ENCODE results near the gene PRKCSH.
A peak's percentile ranks its signal among the peaks of the same experiment; 100 is the strongest.

Gene PRKCSH

DNA sequence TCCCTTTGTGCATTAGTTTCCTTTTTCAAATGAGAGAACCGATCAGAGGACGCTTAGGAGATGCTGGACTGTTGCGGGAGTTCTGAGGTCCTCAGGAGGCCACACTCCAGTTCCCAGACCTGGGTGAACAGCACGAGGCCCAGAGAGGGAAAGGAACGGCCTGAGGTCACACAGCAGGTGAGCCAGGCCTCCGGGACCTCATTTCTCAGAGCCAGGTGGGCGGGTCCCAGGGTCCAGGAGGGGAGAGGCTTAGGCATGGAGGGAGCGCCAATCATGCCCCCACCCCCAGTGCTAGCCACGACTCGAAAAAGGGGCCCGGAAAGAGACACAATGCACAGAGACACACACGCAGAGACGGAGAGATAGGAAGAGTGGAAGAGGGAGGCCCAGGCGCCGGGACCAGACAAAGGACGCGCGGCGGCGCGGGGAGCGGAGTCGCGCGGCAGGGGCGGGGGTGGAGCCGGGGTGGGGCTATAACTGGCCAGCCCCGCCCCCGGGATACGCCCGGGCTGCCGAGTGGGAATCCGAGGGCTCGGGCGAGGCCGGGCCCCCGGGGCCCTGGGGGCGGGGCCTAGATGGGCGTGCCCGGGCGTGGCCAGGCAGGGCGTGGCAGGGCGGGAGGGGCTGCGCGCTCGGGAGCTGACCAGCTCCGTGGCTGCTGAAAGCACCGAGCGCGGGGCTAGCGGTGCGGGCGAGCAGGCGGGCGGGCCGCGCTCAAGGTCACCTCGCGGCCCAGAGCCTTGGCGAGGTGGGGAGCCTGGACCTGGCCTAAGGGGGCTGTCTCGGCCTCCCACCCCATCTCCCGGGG, 43.9 kb downstream of the PRKCSH start:
- peak; percentile 35 for DNase-seq

DNA sequence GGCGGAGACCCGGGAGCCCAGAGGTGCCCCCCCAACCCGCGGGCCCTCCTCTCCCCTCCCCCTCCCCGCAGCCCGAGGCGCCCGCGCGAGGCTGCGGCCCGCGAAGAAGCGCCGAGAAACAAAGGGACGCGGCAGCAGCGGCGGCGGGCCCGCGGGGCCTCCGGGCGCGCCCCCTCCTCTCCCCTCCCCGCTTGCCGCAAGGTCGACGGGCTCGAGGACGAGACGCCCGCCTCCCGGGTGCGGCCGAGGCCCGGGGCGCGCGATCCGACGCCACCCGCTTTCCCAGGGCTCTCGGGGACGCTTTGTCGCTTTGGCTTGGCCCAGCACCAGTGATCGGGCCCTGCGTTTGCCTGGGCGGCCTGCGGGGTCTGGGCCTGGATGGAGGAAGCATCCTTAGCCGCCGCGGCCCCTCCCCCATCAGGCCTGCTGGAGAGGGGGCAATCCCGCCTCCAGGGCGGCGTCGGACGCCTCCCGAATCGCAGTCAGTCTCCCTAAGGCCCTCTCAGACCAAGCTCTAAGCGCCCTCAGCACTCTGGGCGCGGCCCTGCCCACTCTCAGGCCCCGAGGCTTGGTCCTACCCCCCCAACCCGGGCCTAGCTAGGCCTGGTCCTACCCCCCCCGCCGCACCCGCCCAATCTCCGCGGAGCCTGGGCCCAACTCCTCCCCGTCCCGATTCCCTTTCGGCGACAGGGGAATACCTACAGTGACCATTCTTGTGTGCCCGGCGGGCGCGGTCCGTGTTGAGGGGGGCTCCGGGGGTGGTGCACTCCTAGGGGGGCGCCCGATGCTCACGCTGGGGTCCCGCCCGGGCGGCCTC, 44.7 kb downstream of the PRKCSH start:
- DNase-seq, result no peak

DNA sequence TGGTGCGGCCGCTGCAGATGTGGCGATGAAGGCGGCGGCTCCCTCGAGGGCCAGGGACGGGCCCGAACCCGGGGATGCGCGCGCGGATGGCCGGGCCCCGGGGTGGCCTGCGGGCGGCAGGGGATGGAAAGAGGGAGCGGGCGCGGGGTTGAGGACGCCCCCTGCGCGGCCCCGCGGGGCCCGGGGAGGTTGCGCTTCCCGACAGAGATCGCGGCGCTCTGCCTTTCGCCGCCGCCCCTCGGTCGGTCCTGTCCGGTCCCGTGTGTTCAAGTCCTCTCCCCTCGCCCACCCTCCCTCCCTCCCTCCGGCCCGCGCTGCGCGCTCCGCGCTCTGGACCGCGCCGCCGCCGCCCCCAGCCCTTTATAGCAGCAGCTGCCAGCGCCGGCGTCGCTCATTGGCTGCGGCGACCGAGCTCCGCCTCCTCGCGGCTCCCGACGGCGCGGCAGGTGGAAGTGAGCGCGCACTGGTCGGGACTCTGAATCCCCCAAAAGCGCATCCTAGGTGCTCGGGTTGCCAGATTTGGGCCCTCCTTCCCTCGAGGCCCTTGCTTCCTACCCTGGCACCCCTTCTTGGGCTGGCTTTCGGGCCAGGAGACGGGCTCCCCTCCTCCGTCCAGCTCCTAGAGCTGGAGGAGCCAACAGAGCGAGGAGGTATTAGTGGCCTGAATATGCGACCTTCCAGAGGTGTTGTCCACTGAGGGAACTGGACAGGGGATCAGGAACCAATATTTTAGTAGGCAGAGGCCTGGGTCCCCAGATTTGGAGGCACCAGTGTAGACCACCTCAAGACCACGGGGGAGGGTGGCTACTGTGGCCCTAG, 45.5 kb downstream of the PRKCSH start, which contains the start of gene ELAVL3:
ELAVL3 (minus strand) TSS at position 332 of the 819 bp plus-strand sequence. CDS start 438 bp downstream, outside the sequence.
- no peak for DNase-seq

DNA sequence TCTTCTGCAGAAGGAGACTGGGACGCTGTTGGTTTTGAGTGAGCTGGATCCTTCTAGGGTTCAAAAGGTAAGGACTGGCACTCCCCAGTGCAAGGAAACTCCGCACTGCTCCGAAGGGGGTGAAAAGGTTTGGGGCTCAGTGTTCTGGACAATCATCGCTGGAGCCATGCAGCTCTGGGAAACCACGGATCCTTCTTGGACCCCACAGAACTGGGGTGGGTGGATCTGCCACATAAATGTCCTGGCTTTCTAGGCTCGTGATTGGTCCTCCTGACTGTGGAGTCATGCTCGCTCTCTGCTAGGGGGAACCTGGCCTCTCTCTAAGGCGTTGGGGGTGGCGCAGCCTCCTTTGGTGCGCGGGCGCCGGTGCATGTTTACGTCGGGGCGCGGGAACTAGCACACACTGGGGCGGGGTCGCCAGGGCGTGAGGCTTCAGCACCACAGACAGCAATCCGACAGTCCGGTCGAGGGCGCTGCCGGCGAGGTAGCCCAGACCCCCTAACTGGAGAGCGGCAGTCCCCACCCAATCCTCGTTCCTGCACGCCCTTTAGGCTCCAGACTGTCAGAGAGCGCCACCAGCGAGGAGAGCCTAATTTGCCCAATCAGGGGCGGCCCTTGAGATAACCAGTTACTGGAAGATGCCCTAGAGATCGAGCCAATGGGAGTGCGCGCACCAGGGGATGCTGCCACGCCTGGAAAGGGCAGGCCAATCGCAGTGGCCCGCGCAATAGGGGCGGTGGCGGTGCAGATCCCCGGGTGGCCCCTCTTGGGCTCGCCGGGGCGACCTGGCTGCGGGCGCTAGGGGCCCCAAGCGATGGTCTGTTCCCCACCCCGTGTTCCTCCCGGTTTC, 46.3 kb downstream of the PRKCSH start:
- peak; percentile 93 for DNase-seq

- peak; percentile 83 for DNase-seq
Observed at GRCh38 chr19:11482384-11483050, 47.1 kb downstream of the PRKCSH start.

- no peak for DNase-seq
Observed at GRCh38 chr19:11483366-11484111, 48.1 kb downstream of the PRKCSH start.

DNA sequence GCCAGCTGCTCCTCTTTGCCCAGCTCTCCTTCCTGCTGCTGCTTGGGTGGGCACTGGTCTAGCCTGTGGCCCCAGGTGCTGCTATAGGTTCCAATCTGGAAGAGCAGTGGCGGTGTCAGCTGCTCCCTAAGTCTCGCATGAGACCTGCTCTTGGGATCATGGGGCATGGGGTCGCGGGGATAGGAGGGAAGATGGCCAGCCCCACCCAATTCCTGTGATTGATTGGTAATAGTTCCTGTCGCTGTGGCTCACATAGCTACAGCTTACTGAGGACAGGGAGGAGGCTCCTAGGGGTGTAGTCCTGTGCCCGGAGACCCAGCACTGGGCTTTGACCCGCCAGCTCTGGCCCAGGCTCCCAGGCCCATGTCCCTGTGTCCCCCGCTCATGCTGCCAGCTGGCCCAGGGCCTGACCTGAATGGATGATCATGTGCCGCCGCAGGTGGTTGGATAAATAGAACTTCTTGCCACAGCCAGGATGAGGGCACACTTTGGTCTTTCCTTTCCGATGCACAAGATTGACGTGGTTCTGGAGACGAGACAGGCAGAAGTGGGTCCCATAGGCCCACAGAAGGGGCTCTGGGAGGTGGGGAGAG, 49.9 kb downstream of the PRKCSH start:
- DNase-seq, result no peak

DNA sequence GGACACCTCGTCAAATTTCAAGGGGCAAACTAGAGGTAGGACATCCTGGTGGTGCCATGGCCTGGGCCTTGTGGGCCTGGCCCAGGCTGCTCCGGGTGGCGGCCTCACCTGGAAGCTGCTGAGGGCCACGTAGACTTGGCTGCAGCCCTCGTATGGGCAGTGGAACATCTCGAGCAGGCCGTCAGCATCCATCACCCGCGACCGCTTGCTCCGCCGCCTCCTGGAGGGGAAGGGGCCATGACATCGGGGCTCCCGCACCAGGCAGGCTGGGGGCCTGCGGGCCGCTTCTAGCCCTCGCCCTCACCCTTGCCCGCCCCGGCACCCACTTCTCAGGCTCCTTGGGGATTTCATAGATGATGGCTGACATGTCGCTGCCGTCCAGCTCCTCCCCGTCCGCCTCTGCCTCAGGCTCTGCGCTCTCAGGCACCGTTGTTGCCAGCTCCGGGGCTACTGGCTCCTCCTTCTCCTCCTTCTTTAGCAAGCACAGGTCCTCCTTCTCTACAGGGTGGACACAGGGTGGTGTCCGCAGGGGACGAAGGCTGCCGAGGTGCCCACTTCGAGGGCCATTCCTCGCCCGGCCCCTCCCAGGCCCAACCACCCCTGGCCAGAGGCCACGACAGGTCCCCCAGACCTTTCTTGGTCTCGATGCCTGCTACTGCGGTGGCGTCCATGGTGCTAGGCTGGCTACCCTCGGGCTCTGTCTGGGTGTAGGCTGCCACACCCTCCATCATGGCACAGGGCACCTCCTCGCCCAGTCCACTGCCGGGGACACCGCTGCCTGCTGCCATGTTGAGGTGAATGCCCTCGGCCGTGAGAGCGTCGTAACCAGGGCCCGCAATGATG, 51.4 kb downstream of the PRKCSH start:
- no peak for DNase-seq

GRCh38 chr19:11489378-11489777, 53.9 kb downstream of the PRKCSH start:
- DNase-seq, result no peak

- no peak for DNase-seq
Observed at GRCh38 chr19:11494634-11495285, 59.3 kb downstream of the PRKCSH start.

- DNase-seq, result no peak
Observed at GRCh38 chr19:11495481-11495880, 60.0 kb downstream of the PRKCSH start.

DNA sequence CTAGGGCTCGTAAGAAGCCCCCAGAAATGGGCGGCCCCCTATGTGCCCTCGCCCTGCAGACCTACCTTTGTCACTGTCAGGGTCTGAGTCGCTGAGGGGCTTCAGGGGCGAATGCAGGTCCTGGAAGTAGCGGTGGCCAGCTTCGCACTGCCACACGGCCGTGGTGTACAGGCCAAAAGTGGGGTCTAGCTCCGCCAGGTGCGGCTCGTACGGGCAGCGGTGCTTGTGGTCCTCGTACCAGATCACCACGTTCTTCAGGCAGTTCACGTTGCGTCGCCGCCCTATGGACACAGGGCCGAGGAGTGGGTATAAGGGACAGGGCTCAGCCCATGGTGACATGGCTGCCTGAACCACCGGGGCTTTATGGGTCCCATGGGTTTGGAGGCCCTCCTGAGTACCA, 60.5 kb downstream of the PRKCSH start:
- DNase-seq, result no peak

GRCh38 chr19:11496391-11497163, 61.1 kb downstream of the PRKCSH start:
- DNase-seq, result peak; percentile 96

GRCh38 chr19:11499220-11499726, 63.8 kb downstream of the PRKCSH start:
- peak; percentile 62 for DNase-seq

- DNase-seq, result peak; percentile 79
Observed at GRCh38 chr19:11499890-11500420, 64.5 kb downstream of the PRKCSH start.

All from hematopoietic multipotent progenitor cell treated with erythropoietin and hydrocortisone succinate and interleukin-3 and kit ligand, for 8 days (in vitro differentiated cells).